HL-60 (cell line): ENCODE measurements around the gene TENT4B.

Experiments
- DNase-seq, 2 experiments: peaks; one replicate each; pipeline ENCODE4 v3.0.0-alpha.2; 2010 to 2020; ENCODE audit warnings: low read depth in 1 of 2, low spot score in 1 of 2
- H3K27ac ChIP-seq: fragments of 250-450 bp; sonication (Bioruptor Pico); replicated peaks from 2 replicates; pipeline ENCODE4 v1.5.1; 2020; ENCODE audit warnings: mild to moderate bottlenecking, moderate library complexity
- H3K27me3 ChIP-seq: fragments of 250-450 bp; sonication (Bioruptor Pico); 2 replicates; pipeline ENCODE4 v1.5.1; 2021; ENCODE audit warnings: mild to moderate bottlenecking, moderate library complexity; ENCODE audit not compliant: insufficient read depth, poor library complexity, severe bottlenecking
- H3K4me3 ChIP-seq: replicated peaks from 2 replicates; pipeline ENCODE4 v1.5.1; 2011; ENCODE audit warnings: mild to moderate bottlenecking, control low read depth, low read length; ENCODE audit not compliant: insufficient read depth
- CTCF ChIP-seq: IDR thresholded peaks from one replicate; pipeline ENCODE4 v1.5.1; 2011; ENCODE audit warnings: low read length, control low read depth, inconsistent platforms; ENCODE audit not compliant: insufficient read depth
- GABPA ChIP-seq: IDR thresholded peaks from 2 replicates; pipeline ENCODE4 v1.6.1; 2012; ENCODE audit warnings: low read depth
- POLR2AphosphoS5 ChIP-seq: IDR thresholded peaks from 2 replicates; pipeline ENCODE4 v1.6.1; 2012; ENCODE audit warnings: low read depth
- SPI1 ChIP-seq: IDR thresholded peaks from 2 replicates; pipeline ENCODE4 v1.6.1; 2012; ENCODE audit warnings: low read depth, mild to moderate bottlenecking, borderline replicate concordance
- TF ChIP-seq, protein P1 (sequence below): IDR thresholded peaks from 2 replicates; pipeline ENCODE4 v1.6.1; 2012; ENCODE audit warnings: low read depth; ENCODE audit not compliant: insufficient replicate concordance

TENT4B gene

DNA sequence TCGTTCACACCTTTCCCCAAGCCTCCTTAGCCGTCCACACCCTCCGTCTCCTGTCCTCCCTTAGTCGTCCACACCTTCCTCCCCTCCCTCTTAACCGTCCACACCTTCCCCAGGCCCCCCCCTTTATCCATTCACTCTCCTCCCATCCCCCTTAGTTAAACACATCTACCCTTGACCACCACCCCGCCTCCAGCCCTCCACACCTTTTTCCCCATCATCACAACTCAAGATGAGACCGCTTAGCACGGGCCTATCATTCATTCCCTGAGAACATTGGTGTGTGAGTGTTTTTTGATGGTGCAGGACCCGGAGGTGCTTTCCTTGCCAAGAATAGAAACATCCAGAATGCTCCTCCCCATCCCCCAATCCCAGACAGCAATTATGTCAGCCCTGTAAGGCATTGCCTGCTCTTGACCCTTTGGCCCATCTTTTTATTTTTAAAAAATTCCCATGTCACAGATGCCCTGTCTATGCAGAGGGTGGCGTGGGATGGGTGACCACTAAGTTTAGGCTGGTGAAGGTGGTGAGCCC, 1.4 kb downstream of the TENT4B start:
- DNase-seq = no peak
- H3K27me3 ChIP-seq = no peaks in the 10 kb centered on the region
- no peak for TF ChIP-seq GABPA
- no peak for TF ChIP-seq SPI1
- no peak for TF ChIP-seq CTCF
- TF ChIP-seq POLR2AphosphoS5 = no peak
- TF ChIP-seq, protein P1, sequence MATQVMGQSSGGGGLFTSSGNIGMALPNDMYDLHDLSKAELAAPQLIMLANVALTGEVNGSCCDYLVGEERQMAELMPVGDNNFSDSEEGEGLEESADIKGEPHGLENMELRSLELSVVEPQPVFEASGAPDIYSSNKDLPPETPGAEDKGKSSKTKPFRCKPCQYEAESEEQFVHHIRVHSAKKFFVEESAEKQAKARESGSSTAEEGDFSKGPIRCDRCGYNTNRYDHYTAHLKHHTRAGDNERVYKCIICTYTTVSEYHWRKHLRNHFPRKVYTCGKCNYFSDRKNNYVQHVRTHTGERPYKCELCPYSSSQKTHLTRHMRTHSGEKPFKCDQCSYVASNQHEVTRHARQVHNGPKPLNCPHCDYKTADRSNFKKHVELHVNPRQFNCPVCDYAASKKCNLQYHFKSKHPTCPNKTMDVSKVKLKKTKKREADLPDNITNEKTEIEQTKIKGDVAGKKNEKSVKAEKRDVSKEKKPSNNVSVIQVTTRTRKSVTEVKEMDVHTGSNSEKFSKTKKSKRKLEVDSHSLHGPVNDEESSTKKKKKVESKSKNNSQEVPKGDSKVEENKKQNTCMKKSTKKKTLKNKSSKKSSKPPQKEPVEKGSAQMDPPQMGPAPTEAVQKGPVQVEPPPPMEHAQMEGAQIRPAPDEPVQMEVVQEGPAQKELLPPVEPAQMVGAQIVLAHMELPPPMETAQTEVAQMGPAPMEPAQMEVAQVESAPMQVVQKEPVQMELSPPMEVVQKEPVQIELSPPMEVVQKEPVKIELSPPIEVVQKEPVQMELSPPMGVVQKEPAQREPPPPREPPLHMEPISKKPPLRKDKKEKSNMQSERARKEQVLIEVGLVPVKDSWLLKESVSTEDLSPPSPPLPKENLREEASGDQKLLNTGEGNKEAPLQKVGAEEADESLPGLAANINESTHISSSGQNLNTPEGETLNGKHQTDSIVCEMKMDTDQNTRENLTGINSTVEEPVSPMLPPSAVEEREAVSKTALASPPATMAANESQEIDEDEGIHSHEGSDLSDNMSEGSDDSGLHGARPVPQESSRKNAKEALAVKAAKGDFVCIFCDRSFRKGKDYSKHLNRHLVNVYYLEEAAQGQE = no peak
- peak overlapping the region; percentile 59 for H3K27ac ChIP-seq
- peak overlapping the region; percentile 87 for H3K4me3 ChIP-seq

GRCh38 chr16:50155925-50156324, 2.8 kb downstream of the TENT4B start:
- Histone ChIP-seq H3K27me3 (no peaks in the 10 kb centered on the region), H3K27ac (no peak overlapping the region), H3K4me3 (no peak overlapping the region)
- no peak for DNase-seq
- no peak for TF ChIP-seq CTCF
- TF ChIP-seq, protein P1 = no peak
- TF ChIP-seq SPI1 = no peak
- no peak for TF ChIP-seq POLR2AphosphoS5
- TF ChIP-seq GABPA = no peak

- no peak overlapping the region for H3K4me3 ChIP-seq
- H3K27me3 ChIP-seq = no peaks in the 10 kb centered on the region
- no peak for DNase-seq
- no peak overlapping the region for H3K27ac ChIP-seq
- TF ChIP-seq GABPA = no peak
- no peak for TF ChIP-seq CTCF
- TF ChIP-seq SPI1 = no peak
- TF ChIP-seq POLR2AphosphoS5 = no peak
- TF ChIP-seq, protein P1 = no peak
Measured at GRCh38 chr16:50156590-50156989, 3.5 kb downstream of the TENT4B start.
